ENCODE data around the gene TNS2. TPM values are rescaled to one million over a fixed set of nuclear protein-coding genes. Genes with fewer than 3 reads are reported as not detected.

The TNS2 gene
- total and polyA plus RNA-seq, 2 donors (not counting 1 experiment from before 2014, with no cell fraction given): 0.60 to 1.3 TPM

DNA sequence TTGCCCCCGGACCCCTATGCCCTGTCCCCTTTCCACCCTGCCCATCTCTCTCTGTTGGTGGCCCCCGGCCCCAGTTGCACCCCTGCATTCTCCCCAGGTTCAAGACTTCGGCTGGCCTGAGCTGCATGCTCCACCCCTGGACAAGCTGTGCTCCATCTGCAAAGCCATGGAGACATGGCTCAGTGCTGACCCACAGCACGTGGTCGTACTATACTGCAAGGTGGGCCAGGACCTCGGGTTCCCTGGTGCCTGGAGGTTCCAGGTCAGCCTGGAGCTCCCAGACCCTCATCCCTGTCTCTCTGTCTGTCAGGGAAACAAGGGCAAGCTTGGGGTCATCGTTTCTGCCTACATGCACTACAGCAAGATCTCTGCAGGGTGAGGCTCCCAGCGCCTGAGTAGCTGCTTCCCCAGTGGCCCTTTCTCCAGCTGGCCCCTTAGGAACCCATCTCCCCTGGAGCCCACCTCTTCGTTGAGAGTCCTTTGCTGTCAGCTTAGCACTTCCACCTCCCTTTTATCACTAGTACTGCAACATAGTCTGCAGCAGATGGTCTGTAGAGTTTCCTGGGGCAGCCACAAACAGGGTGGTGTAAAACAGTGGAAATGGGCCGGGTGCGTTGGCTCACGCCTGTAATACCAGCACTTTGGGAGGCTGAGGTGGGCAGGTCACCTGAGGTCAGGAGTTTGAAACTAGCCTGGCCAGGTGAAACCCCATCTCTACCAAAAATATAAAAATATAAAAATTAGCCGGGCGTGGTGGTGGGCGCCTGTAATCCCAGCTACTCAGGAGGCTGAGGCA lies 5.8 kb downstream of the TNS2 start:
- peak overlapping the region; percentile 59 for H3K4me3 Mint-ChIP-seq
- ChIA-PET POLR2A (interaction anchor here (0.6 kb wide), 1 partner anchor 393 kb away, joined by 3 read pairs; no protein-coding TSS in a partner anchor), CTCF (interaction anchor here (0.7 to 6.0 kb wide), 4 partner anchors 10 to 201 kb away, joined by 3 to 59 read pairs (median 4); no protein-coding TSS in a partner anchor)
- Histone ChIP-seq H3K27ac (ENCODE audit: low read length in 2 of 2) (no peak overlapping the region), H3K36me3 (replicated peaks in 1 of 2; ENCODE audit: control extremely low read depth in 1 of 2, control insufficient read depth in 1 of 2, extremely low read depth in 1 of 2, insufficient read depth in 2 of 2, low read length in 1 of 2) (no peaks in the 10 kb centered on the region), H3K79me2 (ENCODE audit: control insufficient read depth, insufficient read depth, low read length) (no peaks in the 10 kb centered on the region), H3K4me3 (ENCODE audit: control extremely low read depth in 1 of 5, extremely low read depth in 1 of 5, insufficient read depth in 1 of 5, low read depth in 2 of 5, low read length in 4 of 5) (no peak overlapping the region), H4K20me1 (ENCODE audit: control insufficient read depth, insufficient read depth, low read length, poor library complexity, severe bottlenecking) (no peaks in the 10 kb centered on the region), H3K9ac (ENCODE audit: low read length) (no peak overlapping the region), H3K9me3 (ENCODE audit: control extremely low read depth in 1 of 3, control insufficient read depth in 2 of 3, insufficient read depth in 1 of 3, low read length in 2 of 3) (no peaks in the 10 kb centered on the region), H3K4me2 (replicated peaks; ENCODE audit: low read depth, low read length, poor library complexity, severe bottlenecking) (no peak overlapping the region), H2AFZ (ENCODE audit: insufficient read depth, low read depth, low read length, poor library complexity, severe bottlenecking) (no peak overlapping the region), H3K4me1 (ENCODE audit: control insufficient read depth in 2 of 2, insufficient read depth in 2 of 2, low read length in 2 of 2) (peaks cover 6 to 15% of the 10 kb centered on the region in 2 donors), H3K27me3 (replicated peaks in 1 of 4; ENCODE audit: control extremely low read depth in 1 of 4, control insufficient read depth in 3 of 4, insufficient read depth in 4 of 4, low read length in 3 of 4) (peaks cover 0 to 10% (median 0%) of the 10 kb centered on the region in 4 experiments)
- no peaks in the 10 kb centered on the region for H3K27me3 Mint-ChIP-seq
- TF ChIP-seq EZH2 (IDR thresholded peaks at IDR 0.05; ENCODE audit: borderline replicate concordance, insufficient read depth, low read depth, low read length, poor library complexity, severe bottlenecking): no peak
- no peak for TF ChIP-seq CTCF (IDR thresholded peaks at IDR 0.05)
- WGBS (ENCODE audit: insufficient coverage): 81% methylated on average over 11 of the region's 15 CpGs
- ATAC-seq (ENCODE audit: low read depth) (no peak), DNase-seq (no peak)
- peaks cover 14% of the 10 kb centered on the region for H3K4me1 Mint-ChIP-seq
- H3K9me3 Mint-ChIP-seq (ENCODE audit: insufficient read depth): no peaks in the 10 kb centered on the region
- intact Hi-C loops (cut with micrococcal nuclease): no loop called here
- H3K27ac Mint-ChIP-seq: no peak overlapping the region

DNA sequence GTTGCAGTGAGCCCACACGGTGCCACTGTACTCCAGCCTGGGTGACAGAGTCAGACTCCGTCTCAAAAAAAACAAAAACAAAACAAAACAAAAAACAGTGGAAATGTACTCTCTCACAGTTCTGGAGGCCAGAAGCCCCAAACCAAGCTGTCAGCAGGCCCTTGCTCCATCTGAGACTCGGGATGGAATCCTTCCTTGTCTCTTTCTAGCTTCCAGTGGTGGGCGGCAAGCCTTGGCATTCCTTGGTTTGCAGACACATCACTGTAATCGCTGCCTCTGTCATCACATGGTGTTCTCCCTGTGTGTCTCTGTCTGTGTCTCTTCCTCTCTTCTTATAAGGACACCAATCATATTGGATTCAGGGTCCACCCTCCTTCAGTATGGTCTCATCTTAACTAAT lies 6.4 kb downstream of the TNS2 start:
- ATAC-seq (ENCODE audit: low read depth) (no peak), DNase-seq (no peak)
- H3K4me1 ChIP-seq (ENCODE audit: control insufficient read depth in 2 of 2, insufficient read depth in 2 of 2, low read length in 2 of 2): peaks cover 6 to 15% of the 10 kb centered on the region in 2 donors
- Mint-ChIP-seq H3K4me3 (peak overlapping the region; percentile 11), H3K27me3 (no peaks in the 10 kb centered on the region), H3K4me1 (peaks cover 12% of the 10 kb centered on the region), H3K27ac (no peak overlapping the region), H3K9me3 (ENCODE audit: insufficient read depth) (no peaks in the 10 kb centered on the region)
- H3K9ac ChIP-seq (ENCODE audit: low read length): no peak overlapping the region
- ChIA-PET POLR2A (no interaction called here), CTCF (interaction anchor here (0.6 to 6.0 kb wide), 5 partner anchors 9 to 417 kb away, joined by 3 to 59 read pairs (median 6); no protein-coding TSS in a partner anchor)
- no peak overlapping the region for H3K27ac ChIP-seq (ENCODE audit: low read length in 2 of 2)
- no peak overlapping the region for H2AFZ ChIP-seq (ENCODE audit: insufficient read depth, low read depth, low read length, poor library complexity, severe bottlenecking)
- intact Hi-C loops (cut with micrococcal nuclease): no loop called here
- no peak overlapping the region for H3K4me3 ChIP-seq (ENCODE audit: control extremely low read depth in 1 of 5, extremely low read depth in 1 of 5, insufficient read depth in 1 of 5, low read depth in 2 of 5, low read length in 4 of 5)
- peaks cover 0 to 10% (median 0%) of the 10 kb centered on the region in 4 experiments for H3K27me3 ChIP-seq (replicated peaks in 1 of 4; ENCODE audit: control extremely low read depth in 1 of 4, control insufficient read depth in 3 of 4, insufficient read depth in 4 of 4, low read length in 3 of 4)
- H3K36me3 ChIP-seq (replicated peaks in 1 of 2; ENCODE audit: control extremely low read depth in 1 of 2, control insufficient read depth in 1 of 2, extremely low read depth in 1 of 2, insufficient read depth in 2 of 2, low read length in 1 of 2): no peaks in the 10 kb centered on the region
- H4K20me1 ChIP-seq (ENCODE audit: control insufficient read depth, insufficient read depth, low read length, poor library complexity, severe bottlenecking): no peaks in the 10 kb centered on the region
- WGBS (ENCODE audit: insufficient coverage): 87% methylated on average over 5 of the region's 5 CpGs
- TF ChIP-seq CTCF (IDR thresholded peaks at IDR 0.05) (no peak), EZH2 (IDR thresholded peaks at IDR 0.05; ENCODE audit: borderline replicate concordance, insufficient read depth, low read depth, low read length, poor library complexity, severe bottlenecking) (no peak)
- no peaks in the 10 kb centered on the region for H3K79me2 ChIP-seq (ENCODE audit: control insufficient read depth, insufficient read depth, low read length)
- peaks cover 0 to under 1% (median 0%) of the 10 kb centered on the region in 3 donors for H3K9me3 ChIP-seq (ENCODE audit: control extremely low read depth in 1 of 3, control insufficient read depth in 2 of 3, insufficient read depth in 1 of 3, low read length in 2 of 3)
- H3K4me2 ChIP-seq (replicated peaks; ENCODE audit: low read depth, low read length, poor library complexity, severe bottlenecking): no peak overlapping the region
